ENCODE results near the gene PHAF1.

Gene PHAF1

DNA sequence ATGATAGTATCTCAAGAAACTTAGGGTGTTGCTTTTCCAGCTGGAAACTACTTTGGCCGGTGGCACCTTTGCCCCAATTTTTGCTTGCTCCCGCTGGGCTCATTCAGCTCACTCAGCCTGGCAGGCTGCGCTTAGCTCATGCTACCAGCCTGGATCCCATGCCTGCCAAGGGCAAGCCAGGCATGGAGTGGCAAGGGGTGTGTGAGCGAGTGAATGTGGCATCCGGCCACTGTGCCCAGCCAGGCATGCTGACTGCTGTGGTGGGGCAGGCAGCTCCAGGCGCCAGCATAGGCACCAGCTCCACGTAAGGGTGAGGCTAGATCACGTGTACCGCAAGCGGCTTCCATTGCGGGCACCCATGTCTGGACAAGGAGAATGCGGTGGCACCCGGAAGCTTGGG lies 31.6 kb downstream of the PHAF1 start:
- TF ChIP-seq, protein P1, sequence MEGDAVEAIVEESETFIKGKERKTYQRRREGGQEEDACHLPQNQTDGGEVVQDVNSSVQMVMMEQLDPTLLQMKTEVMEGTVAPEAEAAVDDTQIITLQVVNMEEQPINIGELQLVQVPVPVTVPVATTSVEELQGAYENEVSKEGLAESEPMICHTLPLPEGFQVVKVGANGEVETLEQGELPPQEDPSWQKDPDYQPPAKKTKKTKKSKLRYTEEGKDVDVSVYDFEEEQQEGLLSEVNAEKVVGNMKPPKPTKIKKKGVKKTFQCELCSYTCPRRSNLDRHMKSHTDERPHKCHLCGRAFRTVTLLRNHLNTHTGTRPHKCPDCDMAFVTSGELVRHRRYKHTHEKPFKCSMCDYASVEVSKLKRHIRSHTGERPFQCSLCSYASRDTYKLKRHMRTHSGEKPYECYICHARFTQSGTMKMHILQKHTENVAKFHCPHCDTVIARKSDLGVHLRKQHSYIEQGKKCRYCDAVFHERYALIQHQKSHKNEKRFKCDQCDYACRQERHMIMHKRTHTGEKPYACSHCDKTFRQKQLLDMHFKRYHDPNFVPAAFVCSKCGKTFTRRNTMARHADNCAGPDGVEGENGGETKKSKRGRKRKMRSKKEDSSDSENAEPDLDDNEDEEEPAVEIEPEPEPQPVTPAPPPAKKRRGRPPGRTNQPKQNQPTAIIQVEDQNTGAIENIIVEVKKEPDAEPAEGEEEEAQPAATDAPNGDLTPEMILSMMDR (IDR thresholded peaks at IDR 0.05; ENCODE audit: low read depth, low read length, missing control alignments): no peak
- H3K4me3 ChIP-seq (ENCODE audit: low read depth, low read length): no peak overlapping the region
- in situ Hi-C loops (cut with HindIII; ENCODE audit: low sequenced_read_pairs): loop anchor here (5.0 kb wide), 1 partner anchor 99 kb away; no protein-coding TSS in a partner anchor
- no peak for DNase-seq (ENCODE audit: low read depth)

DNA sequence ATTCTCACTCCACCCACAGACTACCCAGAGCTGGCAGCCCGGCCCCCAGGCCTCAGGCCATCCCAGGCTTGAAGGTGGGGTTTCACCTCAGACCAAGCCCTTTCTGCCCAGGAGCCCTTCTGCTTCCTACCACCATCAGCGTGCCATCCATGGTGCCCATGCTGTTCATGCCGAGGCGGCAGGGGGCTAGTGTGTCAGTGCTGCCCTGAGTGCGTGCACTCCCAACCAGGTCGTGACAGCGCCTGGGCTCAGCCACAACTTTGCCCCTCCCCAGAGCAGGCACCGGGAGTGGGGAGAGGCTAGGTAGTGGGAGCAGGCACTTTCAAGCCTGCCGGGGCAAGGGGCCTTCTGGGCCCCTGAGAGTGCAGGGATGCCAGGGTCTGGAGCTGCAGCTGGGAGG lies 32.6 kb downstream of the PHAF1 start:
- in situ Hi-C loops (cut with HindIII; ENCODE audit: low sequenced_read_pairs): loop anchor here (5.0 kb wide), 1 partner anchor 100 kb away; no protein-coding TSS in a partner anchor
- no peak overlapping the region for H3K4me3 ChIP-seq (ENCODE audit: low read depth, low read length)
- TF ChIP-seq, protein P1 (IDR thresholded peaks at IDR 0.05; ENCODE audit: low read depth, low read length, missing control alignments): no peak
- no peak for DNase-seq (ENCODE audit: low read depth)

DNA sequence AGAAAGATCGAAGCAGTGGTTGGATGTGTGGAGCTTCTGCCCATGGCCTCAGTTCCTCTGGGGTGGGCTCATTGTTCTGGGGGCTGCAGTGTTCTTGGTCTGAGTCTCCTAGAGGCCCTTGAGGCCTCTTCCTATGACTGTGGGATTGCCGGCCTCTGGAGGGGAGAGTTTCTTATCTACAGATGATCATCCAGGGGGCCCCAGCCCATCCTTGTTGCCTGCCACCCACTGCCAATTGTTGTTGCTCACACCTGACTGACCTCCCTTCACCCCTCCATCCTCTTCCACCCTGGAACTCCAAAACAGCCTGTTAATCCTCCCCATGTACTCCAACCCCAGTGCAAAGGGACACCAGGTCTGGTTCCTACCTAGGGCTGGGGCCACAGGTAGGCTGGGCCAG lies 35.2 kb downstream of the PHAF1 start:
- no peak overlapping the region for H3K4me3 ChIP-seq (ENCODE audit: low read depth, low read length)
- TF ChIP-seq, protein P1 (IDR thresholded peaks at IDR 0.05; ENCODE audit: low read depth, low read length, missing control alignments): no peak
- no peak for DNase-seq (ENCODE audit: low read depth)
- in situ Hi-C loops (cut with HindIII; ENCODE audit: low sequenced_read_pairs): loop anchor here (5.0 kb wide), 1 partner anchor 103 kb away; no protein-coding TSS in a partner anchor

DNA sequence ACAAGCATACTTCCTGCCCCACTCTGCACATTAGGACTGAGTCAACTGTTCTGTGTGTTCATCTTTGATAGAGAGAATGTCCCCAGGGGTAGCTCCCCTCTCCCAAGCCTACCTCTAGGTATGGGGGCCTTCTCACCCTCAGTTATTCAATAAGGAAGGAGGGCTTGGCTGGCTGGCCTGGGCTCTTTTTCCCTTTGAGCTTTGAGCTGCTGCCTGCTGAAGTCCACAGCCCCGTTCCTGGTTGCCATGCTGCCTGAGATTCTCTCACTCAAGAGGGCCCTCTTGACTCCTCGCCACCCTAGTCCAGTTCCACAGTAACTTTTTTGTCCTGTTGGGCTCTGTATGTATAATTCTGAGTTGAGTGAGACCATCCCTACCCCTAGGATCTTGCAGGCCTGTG lies 36.0 kb downstream of the PHAF1 start:
- no peak overlapping the region for H3K4me3 ChIP-seq (ENCODE audit: low read depth, low read length)
- DNase-seq (ENCODE audit: low read depth): no peak
- TF ChIP-seq, protein P1 (IDR thresholded peaks at IDR 0.05; ENCODE audit: low read depth, low read length, missing control alignments): no peak
- in situ Hi-C loops (cut with HindIII; ENCODE audit: low sequenced_read_pairs): no loop called here

DNA sequence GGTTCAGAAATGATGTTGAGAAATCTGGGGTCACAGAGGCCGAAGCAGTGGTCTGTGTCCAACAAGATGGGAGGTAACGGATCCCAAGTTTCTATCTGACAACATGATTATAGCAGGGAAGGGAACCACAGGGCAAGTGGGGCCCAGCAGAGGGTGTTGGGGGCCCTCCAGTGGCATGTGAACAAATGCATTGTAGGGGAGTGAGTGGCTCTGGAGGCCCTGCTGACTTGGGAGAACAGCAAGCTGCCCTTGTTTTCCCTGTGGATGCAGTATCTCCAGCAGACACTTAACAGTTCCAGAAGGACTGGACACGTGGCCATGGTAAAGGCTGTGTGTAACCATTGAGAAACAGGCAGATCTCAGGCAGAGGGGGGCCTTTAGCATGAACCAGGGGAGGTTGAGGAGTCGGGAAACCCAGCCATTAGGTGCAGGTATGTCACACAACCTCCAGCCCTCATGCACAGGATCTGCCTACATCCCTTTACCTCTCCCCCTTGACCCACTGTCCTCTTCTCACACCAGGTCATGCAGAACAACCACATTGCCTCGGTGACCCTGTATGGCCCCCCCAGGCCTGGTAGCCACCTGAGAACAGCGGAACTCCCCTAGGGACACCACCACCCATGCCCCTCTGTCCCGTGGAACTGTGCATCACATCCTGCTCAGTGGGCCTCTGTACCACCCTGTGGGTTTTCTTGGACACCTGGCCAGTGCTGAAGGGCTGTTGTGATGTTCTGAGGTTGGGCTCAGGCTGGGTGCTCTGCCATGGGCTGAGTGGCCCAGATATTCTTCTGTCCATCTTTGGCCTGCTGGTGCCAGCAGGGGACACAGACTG lies 37.0 kb downstream of the PHAF1 start:
- in situ Hi-C loops (cut with HindIII; ENCODE audit: low sequenced_read_pairs): no loop called here
- TF ChIP-seq, protein P1 (IDR thresholded peaks at IDR 0.05; ENCODE audit: low read depth, low read length, missing control alignments): no peak
- no peak for DNase-seq (ENCODE audit: low read depth)
- no peak overlapping the region for H3K4me3 ChIP-seq (ENCODE audit: low read depth, low read length)

DNA sequence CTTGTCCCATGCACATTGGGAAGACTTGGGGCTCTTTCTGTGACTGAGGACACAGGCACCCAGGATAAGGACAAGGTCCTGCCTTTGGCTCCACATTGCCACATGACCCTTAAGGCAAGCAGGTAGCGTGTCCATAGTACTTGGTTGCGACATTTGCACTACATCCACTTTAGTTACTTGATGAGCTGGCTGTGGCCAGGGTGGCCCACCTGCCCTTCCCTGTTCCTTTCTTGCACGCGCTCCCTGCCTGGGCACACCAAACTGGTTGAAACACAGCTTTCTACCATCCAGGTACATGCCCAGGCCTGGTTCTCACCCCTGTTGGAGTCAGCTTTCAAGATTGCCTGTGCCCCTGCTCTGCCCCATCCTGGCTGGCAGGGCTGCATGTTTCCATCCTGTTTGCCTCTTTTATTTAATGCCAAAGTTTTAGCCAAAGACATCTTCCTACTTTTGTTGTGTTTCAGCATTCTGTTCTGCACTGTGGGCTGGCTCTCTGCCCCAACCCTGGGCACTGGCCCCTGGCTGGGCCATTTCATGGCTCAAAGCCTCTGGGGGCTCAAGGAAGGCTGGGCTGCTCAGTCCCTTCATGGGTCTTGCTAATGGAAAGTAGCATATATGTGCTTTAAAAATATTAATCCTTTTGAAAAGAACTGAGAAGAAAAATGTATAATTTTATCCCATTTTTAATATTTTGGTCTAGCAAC lies 37.8 kb downstream of the PHAF1 start:
- H3K4me3 ChIP-seq (ENCODE audit: low read depth, low read length): no peak overlapping the region
- in situ Hi-C loops (cut with HindIII; ENCODE audit: low sequenced_read_pairs): no loop called here
- DNase-seq (ENCODE audit: low read depth): no peak
- TF ChIP-seq, protein P1 (IDR thresholded peaks at IDR 0.05; ENCODE audit: low read depth, low read length, missing control alignments): no peak

Measured in astrocyte of the cerebellum (primary cell).